ENCODE measurements around the gene UNC5CL. TPM values are rescaled to one million over a fixed set of nuclear protein-coding genes. Genes with fewer than 3 reads are reported as not detected.

Gene UNC5CL
- total RNA-seq, 6 donors from 2014 or later = 0.97 to 12.6 (median 2.3) TPM

DNA sequence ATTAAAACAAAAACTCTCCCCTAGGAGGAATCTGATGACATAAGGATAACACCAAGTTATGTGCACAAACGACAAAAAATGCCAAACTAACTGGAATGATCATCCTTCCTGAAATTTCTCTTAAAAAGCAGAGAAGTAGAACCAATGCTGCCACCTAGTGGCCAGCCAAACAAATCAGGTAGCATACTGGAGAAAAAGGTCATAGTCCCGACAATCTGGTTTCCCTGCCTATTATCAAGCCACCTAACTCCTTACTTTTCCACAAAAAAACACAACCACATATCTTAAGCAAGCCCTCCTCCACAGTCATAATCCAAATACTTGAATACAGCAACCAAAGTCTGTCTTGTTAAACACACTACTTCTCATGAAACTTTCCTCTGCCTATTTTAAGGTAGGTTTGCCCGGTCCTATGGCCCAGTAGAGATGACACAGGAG lies 27.9 kb upstream of the UNC5CL start:
- no peak for ATAC-seq (ENCODE audit: low FRiP score in 2 of 2)
- TF ChIP-seq EP300 (IDR thresholded peaks at IDR 0.05) = no peak
- TF ChIP-seq, protein P1, sequence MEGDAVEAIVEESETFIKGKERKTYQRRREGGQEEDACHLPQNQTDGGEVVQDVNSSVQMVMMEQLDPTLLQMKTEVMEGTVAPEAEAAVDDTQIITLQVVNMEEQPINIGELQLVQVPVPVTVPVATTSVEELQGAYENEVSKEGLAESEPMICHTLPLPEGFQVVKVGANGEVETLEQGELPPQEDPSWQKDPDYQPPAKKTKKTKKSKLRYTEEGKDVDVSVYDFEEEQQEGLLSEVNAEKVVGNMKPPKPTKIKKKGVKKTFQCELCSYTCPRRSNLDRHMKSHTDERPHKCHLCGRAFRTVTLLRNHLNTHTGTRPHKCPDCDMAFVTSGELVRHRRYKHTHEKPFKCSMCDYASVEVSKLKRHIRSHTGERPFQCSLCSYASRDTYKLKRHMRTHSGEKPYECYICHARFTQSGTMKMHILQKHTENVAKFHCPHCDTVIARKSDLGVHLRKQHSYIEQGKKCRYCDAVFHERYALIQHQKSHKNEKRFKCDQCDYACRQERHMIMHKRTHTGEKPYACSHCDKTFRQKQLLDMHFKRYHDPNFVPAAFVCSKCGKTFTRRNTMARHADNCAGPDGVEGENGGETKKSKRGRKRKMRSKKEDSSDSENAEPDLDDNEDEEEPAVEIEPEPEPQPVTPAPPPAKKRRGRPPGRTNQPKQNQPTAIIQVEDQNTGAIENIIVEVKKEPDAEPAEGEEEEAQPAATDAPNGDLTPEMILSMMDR (IDR thresholded peaks at IDR 0.05) = peak; percentile 72 to 83 (median 78)
- TF ChIP-seq POLR2AphosphoS5 (IDR thresholded peaks at IDR 0.05) = no peak
- no peak for TF ChIP-seq POLR2A (IDR thresholded peaks at IDR 0.05)

GRCh38 chr6:41065550-41066026 lies 26.6 kb upstream of the UNC5CL start:
- ATAC-seq (ENCODE audit: low FRiP score in 2 of 2) (no peak), DNase-seq (no peak)
- Histone ChIP-seq H3K4me1 (peaks cover 3 to 14% (median 8%) of the 10 kb centered on the region in 4 donors), H3K36me3 (peaks cover 0 to 66% (median 10%) of the 10 kb centered on the region in 4 donors), H3K27me3 (no peaks in the 10 kb centered on the region), H3K9me3 (no peaks in the 10 kb centered on the region), H3K27ac (no peak overlapping the region), H3K4me3 (no peak overlapping the region)
- TF ChIP-seq, protein P1 (IDR thresholded peaks at IDR 0.05) = no peak
- TF ChIP-seq EP300 (IDR thresholded peaks at IDR 0.05) = no peak
- WGBS, 2 donors = 89 to 91% methylated on average over 2 of the region's 2 CpGs

More for the DNA sequence above, 27.9 kb upstream of the UNC5CL start:
- peaks cover 10 to 17% (median 10%) of the 10 kb centered on the region in 4 donors for H3K4me1 ChIP-seq
- no peaks in the 10 kb centered on the region for H3K27me3 ChIP-seq
- 29 to 32% methylated on average over 3 of the region's 3 CpGs for WGBS, 2 donors
- no peak overlapping the region for H3K27ac ChIP-seq
- H3K4me3 ChIP-seq = no peak overlapping the region
- H3K9me3 ChIP-seq = no peaks in the 10 kb centered on the region
- peak in 1 of 2 donors; percentile 77 for DNase-seq
- H3K36me3 ChIP-seq = peaks cover 0 to 61% (median 10%) of the 10 kb centered on the region in 4 donors

DNA sequence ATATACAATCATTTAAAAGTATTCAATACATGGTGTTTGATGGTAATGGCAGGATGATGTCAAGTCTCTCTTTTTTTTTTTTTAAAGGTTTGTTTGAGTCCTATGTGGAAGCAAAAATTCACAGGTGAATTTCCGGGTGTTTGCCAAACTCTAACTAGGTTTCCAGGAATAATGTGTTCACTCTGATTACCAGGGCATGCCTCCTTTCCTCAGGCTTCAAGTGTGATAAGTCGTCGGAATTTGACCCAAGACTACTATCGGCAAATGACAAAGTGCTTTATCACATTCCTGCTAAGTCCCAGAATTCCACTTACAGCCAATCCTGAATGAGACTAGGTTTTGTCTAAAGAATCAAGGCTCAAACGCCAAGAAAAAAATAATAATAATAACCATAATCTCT lies 25.8 kb upstream of the UNC5CL start:
- Histone ChIP-seq H3K4me3 (no peak overlapping the region), H3K4me1 (peaks cover 0 to 9% (median 4%) of the 10 kb centered on the region in 4 donors), H3K36me3 (peaks cover 0 to 61% (median 10%) of the 10 kb centered on the region in 4 donors), H3K9me3 (no peaks in the 10 kb centered on the region), H3K27ac (no peak overlapping the region), H3K27me3 (no peaks in the 10 kb centered on the region)
- DNase-seq (no peak), ATAC-seq (ENCODE audit: low FRiP score in 2 of 2) (no peak)
- TF ChIP-seq EP300 (IDR thresholded peaks at IDR 0.05) (no peak), POLR2A (IDR thresholded peaks at IDR 0.05) (no peak), POLR2AphosphoS5 (IDR thresholded peaks at IDR 0.05) (no peak)
- TF ChIP-seq, protein P1 (IDR thresholded peaks at IDR 0.05) = no peak
- 66 to 83% methylated on average over 5 of the region's 5 CpGs for WGBS, 2 donors

DNA sequence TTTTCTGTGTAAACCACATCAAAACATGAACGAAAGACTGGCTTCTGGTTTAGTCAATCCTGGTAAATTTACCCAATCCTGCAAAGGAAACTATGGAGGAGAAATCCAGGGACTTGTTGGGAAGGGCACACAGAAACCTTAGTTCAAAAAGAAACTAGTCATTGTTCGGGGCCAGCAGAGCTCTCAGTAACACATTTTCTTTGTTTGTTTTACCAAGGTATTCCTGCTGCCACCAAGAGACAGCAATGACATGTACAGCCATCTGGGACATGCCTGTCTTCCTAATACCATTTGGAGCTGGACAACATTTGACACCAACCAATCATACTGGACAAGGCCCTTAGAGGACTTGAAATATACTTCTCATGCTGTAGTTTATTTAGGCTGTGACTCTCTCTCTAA lies 24.9 kb upstream of the UNC5CL start:
- no peak overlapping the region for H3K4me3 ChIP-seq
- TF ChIP-seq EP300 (IDR thresholded peaks at IDR 0.05) = no peak
- TF ChIP-seq, protein P1 (IDR thresholded peaks at IDR 0.05) = no peak
- no peak for TF ChIP-seq POLR2AphosphoS5 (IDR thresholded peaks at IDR 0.05)
- no peak for TF ChIP-seq POLR2A (IDR thresholded peaks at IDR 0.05)
- no peak overlapping the region for H3K27ac ChIP-seq
- H3K36me3 ChIP-seq = peaks cover 0 to 52% (median 10%) of the 10 kb centered on the region in 4 donors
- DNase-seq (no peak), ATAC-seq (ENCODE audit: low FRiP score in 2 of 2) (no peak)
- H3K4me1 ChIP-seq = peaks cover 0 to 9% (median 4%) of the 10 kb centered on the region in 4 donors
- H3K9me3 ChIP-seq = no peaks in the 10 kb centered on the region
- H3K27me3 ChIP-seq = no peaks in the 10 kb centered on the region
- 87 to 91% methylated on average over 2 of the region's 2 CpGs for WGBS, 2 donors

- no peak for ATAC-seq (ENCODE audit: low FRiP score in 2 of 2)
- Histone ChIP-seq H3K27me3 (no peaks in the 10 kb centered on the region), H3K36me3 (peaks cover 0 to 44% (median 2%) of the 10 kb centered on the region in 4 donors), H3K4me3 (no peak overlapping the region), H3K9me3 (no peaks in the 10 kb centered on the region), H3K27ac (no peak overlapping the region), H3K4me1 (peaks cover 0 to 9% (median 4%) of the 10 kb centered on the region in 4 donors)
- DNase-seq = no peak
- WGBS, 2 donors = 76 to 82% methylated on average over 1 of the region's 1 CpG
- TF ChIP-seq POLR2AphosphoS5 (IDR thresholded peaks at IDR 0.05) = no peak
- TF ChIP-seq, protein P1 (IDR thresholded peaks at IDR 0.05) = no peak
Observed at GRCh38 chr6:41062056-41062455, 23.0 kb upstream of the UNC5CL start.

Data from upper lobe of left lung (tissue), 6 donors.